ENCODE results near the gene NTRK2. TPM values are rescaled to one million over a fixed set of nuclear protein-coding genes. Genes with fewer than 3 reads are reported as not detected.

Gene NTRK2
- total RNA-seq, 1 donor from 2014 or later, result 16.0 TPM

GRCh38 chr9:84845956-84846900, 176.7 kb downstream of the NTRK2 start:
- H3K9me3 ChIP-seq, result no peaks in the 10 kb centered on the region
- intact Hi-C loops (cut with DNase I), result no loop called here

GRCh38 chr9:84846906-84847305, 177.4 kb downstream of the NTRK2 start:
- intact Hi-C loops (cut with DNase I), result no loop called here
- no peak for DNase-seq (ENCODE audit: extremely low spot score in 2 of 2)
- no peak overlapping the region for H3K27ac ChIP-seq
- TF ChIP-seq POLR2AphosphoS5 (IDR thresholded peaks at IDR 0.05; ENCODE audit: insufficient read depth in 1 of 2, low read depth in 1 of 2) (no peak), POLR2A (IDR thresholded peaks at IDR 0.05) (no peak), CTCF (IDR thresholded peaks at IDR 0.05) (no peak)
- no peaks in the 10 kb centered on the region for H3K36me3 ChIP-seq
- no peaks in the 10 kb centered on the region for H3K9me3 ChIP-seq
- no peak overlapping the region for H3K4me3 ChIP-seq
- H3K4me1 ChIP-seq, result no peaks in the 10 kb centered on the region
- no peaks in the 10 kb centered on the region for H3K27me3 ChIP-seq

More at GRCh38 chr9:84845956-84846900, 176.7 kb downstream of the NTRK2 start:
- no peak overlapping the region for H3K27ac ChIP-seq
- H3K4me3 ChIP-seq, result no peak overlapping the region
- H3K36me3 ChIP-seq, result no peaks in the 10 kb centered on the region
- H3K4me1 ChIP-seq, result no peaks in the 10 kb centered on the region
- no peak for DNase-seq (ENCODE audit: extremely low spot score in 2 of 2)
- no peak for TF ChIP-seq POLR2A (IDR thresholded peaks at IDR 0.05)
- no peak for TF ChIP-seq CTCF (IDR thresholded peaks at IDR 0.05)
- TF ChIP-seq POLR2AphosphoS5 (IDR thresholded peaks at IDR 0.05; ENCODE audit: insufficient read depth in 1 of 2, low read depth in 1 of 2), result no peak
- no peaks in the 10 kb centered on the region for H3K27me3 ChIP-seq

GRCh38 chr9:84849049-84849448, 179.5 kb downstream of the NTRK2 start:
- intact Hi-C loops (cut with DNase I), result no loop called here
- TF ChIP-seq CTCF (IDR thresholded peaks at IDR 0.05), result no peak
- no peak for TF ChIP-seq POLR2A (IDR thresholded peaks at IDR 0.05)
- no peak for TF ChIP-seq POLR2AphosphoS5 (IDR thresholded peaks at IDR 0.05; ENCODE audit: insufficient read depth in 1 of 2, low read depth in 1 of 2)

GRCh38 chr9:84850830-84851392, 181.4 kb downstream of the NTRK2 start:
- Histone ChIP-seq H3K36me3 (no peaks in the 10 kb centered on the region), H3K4me3 (no peak overlapping the region), H3K4me1 (peaks cover 6% of the 10 kb centered on the region), H3K27ac (no peak overlapping the region), H3K27me3 (no peaks in the 10 kb centered on the region), H3K9me3 (no peaks in the 10 kb centered on the region)
- TF ChIP-seq POLR2AphosphoS5 (IDR thresholded peaks at IDR 0.05; ENCODE audit: insufficient read depth in 1 of 2, low read depth in 1 of 2) (no peak), CTCF (IDR thresholded peaks at IDR 0.05) (no peak), POLR2A (IDR thresholded peaks at IDR 0.05) (no peak)
- intact Hi-C loops (cut with DNase I), result no loop called here
- no peak for DNase-seq (ENCODE audit: extremely low spot score in 2 of 2)

More at GRCh38 chr9:84849049-84849448, 179.5 kb downstream of the NTRK2 start:
- H3K36me3 ChIP-seq, result no peaks in the 10 kb centered on the region
- H3K27ac ChIP-seq, result no peak overlapping the region
- H3K4me1 ChIP-seq, result no peaks in the 10 kb centered on the region
- H3K9me3 ChIP-seq, result no peaks in the 10 kb centered on the region
- H3K4me3 ChIP-seq, result no peak overlapping the region
- no peak for DNase-seq (ENCODE audit: extremely low spot score in 2 of 2)
- no peaks in the 10 kb centered on the region for H3K27me3 ChIP-seq

All from vagina (tissue), 2 donors.